Activated naive CD4-positive, alpha-beta T cell treated with anti-CD3 and anti-CD28 coated beads, Interleukin-2, amount 50 U/mL, for 24 hours (primary cell): Measurements from ENCODE around the gene NEU2.

Source experiments
- H3K27ac Mint-ChIP-seq: one replicate; pipeline ENCODE4 v1.8.0; 2021; ENCODE audit warnings: mild to moderate bottlenecking, mixed read lengths
- H3K27me3 Mint-ChIP-seq: one replicate; pipeline ENCODE4 v1.8.0; 2021; ENCODE audit warnings: mixed read lengths
- H3K36me3 Mint-ChIP-seq: one replicate; pipeline ENCODE4 v1.8.0; 2021; ENCODE audit warnings: mixed read lengths
- H3K4me1 Mint-ChIP-seq: one replicate; pipeline ENCODE4 v1.8.0; 2021; ENCODE audit warnings: mixed read lengths
- H3K4me3 Mint-ChIP-seq: one replicate; pipeline ENCODE4 v1.8.0; 2021; ENCODE audit warnings: mild to moderate bottlenecking, mixed read lengths
- H3K9me3 Mint-ChIP-seq: one replicate; pipeline ENCODE4 v1.8.0; 2021; ENCODE audit warnings: mixed read lengths

The NEU2 gene

DNA sequence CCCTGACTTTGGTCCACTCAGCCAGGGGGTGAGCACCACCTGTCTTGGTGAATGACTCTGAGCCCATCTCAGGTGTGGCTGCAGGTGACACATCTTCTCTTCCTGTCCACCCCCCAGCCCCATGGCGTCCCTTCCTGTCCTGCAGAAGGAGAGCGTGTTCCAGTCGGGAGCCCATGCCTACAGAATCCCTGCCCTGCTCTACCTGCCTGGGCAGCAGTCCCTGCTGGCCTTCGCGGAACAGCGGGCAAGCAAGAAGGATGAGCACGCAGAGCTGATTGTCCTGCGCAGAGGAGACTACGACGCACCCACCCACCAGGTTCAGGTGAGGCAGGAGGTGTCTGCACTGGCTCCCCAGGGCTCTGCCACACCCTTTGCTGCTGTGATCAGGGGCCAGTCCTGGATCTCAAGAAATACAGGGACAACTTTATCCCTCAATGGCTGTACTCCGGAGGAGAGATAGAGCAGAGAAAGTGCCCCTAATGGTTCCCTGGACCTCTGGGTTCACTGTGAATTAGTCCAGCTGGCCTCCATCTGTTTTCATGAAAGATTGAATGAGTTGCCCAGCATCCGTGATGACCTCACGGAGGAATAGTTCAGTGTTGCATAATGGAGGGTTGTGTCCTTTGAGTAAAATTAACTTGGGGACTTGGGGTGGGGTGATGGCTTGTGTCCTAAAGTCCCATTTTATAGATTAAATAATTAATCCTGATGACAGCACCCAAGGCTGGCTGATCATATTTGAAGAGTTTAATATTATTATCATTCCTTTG, at the start of gene NEU2:
Gene NEU2 (plus strand): TSS at position 122 of the 770 bp plus-strand sequence. CDS start 0 bp downstream, at position 122.
- no peak within 1 kb of the TSS for H3K27ac Mint-ChIP-seq
- no peaks in the 10 kb centered on the region for H3K36me3 Mint-ChIP-seq
- peaks cover 3% of the 10 kb centered on the region for H3K4me1 Mint-ChIP-seq
- H3K27me3 Mint-ChIP-seq, result no peaks in the 10 kb centered on the region
- H3K4me3 Mint-ChIP-seq, result no peak within 1 kb of the TSS
- H3K9me3 Mint-ChIP-seq, result no peaks in the 10 kb centered on the region

GRCh38 chr2:232982926-232983668, 49.4 kb upstream of the NEU2 start:
- H3K27ac Mint-ChIP-seq, result no peak overlapping the region
- H3K36me3 Mint-ChIP-seq, result peaks cover 6% of the 10 kb centered on the region
- H3K9me3 Mint-ChIP-seq, result peaks cover 10% of the 10 kb centered on the region
- peaks cover 4% of the 10 kb centered on the region for H3K27me3 Mint-ChIP-seq
- no peak overlapping the region for H3K4me3 Mint-ChIP-seq
- H3K4me1 Mint-ChIP-seq, result peaks cover 3% of the 10 kb centered on the region

DNA sequence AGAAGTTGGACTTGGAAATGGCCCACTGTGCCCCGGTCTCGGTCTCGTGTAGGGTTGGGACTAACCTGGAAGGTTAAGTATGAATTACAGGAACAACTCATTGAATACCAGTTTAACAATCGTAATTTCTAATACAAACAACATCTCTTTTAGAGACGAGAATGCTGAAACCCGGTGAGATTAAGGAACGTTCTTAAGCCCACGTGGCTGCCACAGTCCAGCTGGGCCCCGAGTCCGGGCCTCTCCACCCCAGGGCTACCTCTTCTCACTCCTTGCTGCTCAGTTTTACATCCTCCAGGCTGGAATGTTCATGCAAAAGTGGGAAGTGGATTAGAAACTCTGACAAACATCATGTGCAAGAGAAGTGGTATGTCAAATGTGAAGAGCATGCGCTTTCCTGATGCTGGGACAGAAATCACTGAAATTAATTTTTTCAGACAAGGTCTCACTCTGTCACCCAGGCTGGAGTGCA, 48.8 kb upstream of the NEU2 start:
- Mint-ChIP-seq H3K27ac (no peak overlapping the region), H3K4me1 (peaks cover 3% of the 10 kb centered on the region), H3K36me3 (peaks cover 6% of the 10 kb centered on the region), H3K4me3 (no peak overlapping the region), H3K27me3 (peaks cover 4% of the 10 kb centered on the region), H3K9me3 (peaks cover 10% of the 10 kb centered on the region)

DNA sequence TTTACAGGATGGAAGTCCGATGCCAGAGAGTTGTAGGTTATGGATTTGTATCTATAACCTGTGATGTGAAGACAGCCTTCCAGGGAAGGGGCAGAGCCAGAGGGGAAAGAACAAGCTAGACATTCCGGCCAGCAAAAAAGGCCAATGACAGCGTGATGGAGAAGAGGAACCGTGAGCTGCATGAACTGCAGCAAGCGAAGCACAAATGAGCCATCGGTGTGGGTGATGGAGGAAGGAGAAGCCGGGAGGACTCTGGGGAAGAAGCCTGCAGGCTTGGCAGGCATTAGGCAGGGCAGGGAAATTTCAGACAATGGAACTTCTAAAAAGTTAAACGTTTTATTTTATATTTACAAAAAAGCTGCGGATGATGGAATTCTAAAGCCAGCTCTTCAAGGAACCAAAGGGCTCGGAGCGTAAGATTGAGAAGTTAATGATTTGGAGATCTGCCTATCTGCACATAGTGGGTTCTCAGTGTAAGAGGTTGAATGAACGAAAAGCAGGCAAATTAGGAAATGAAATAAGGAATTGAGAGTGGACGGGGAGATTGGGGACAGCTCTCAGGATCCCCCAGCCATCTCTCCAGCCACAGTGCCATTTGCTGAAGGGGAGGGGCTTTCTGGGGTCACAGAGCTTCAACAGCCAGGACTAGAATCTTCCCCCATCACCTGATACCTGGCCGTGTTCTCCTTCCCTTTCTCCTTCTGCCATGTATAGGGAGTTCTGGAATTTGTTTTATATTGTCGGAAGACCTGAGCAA, 47.8 kb upstream of the NEU2 start:
- Mint-ChIP-seq H3K27me3 (peaks cover 4% of the 10 kb centered on the region), H3K36me3 (peaks cover 6% of the 10 kb centered on the region), H3K4me3 (no peak overlapping the region), H3K4me1 (peaks cover 3% of the 10 kb centered on the region), H3K27ac (no peak overlapping the region), H3K9me3 (peaks cover 10% of the 10 kb centered on the region)

DNA sequence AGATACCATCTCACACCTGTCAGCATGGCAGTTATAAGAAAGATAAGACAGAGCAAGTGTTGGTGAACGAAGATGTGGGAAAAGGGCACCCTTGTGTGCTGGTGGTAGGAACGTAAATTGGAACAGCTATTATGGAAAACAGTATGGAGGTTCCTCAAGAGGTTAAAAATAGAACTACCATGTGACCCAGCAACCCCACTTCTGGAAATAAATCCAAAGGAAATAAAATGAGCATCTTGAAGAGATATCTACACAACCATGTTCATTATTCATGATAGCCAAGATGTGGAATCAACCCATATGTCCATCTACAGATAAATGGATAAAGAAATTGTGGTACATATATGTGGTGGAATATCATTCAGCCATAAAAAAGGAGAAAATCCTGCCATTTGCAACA, 46.3 kb upstream of the NEU2 start:
- Mint-ChIP-seq H3K36me3 (peaks cover 6% of the 10 kb centered on the region), H3K27me3 (peaks cover 4% of the 10 kb centered on the region), H3K9me3 (peaks cover 10% of the 10 kb centered on the region), H3K27ac (no peak overlapping the region), H3K4me3 (no peak overlapping the region), H3K4me1 (no peaks in the 10 kb centered on the region)

- H3K9me3 Mint-ChIP-seq, result no peaks in the 10 kb centered on the region
- H3K27ac Mint-ChIP-seq, result no peak overlapping the region
- H3K27me3 Mint-ChIP-seq, result peaks cover 2% of the 10 kb centered on the region
- no peaks in the 10 kb centered on the region for H3K36me3 Mint-ChIP-seq
- no peak overlapping the region for H3K4me3 Mint-ChIP-seq
- no peaks in the 10 kb centered on the region for H3K4me1 Mint-ChIP-seq
These were observed 39.1 kb upstream of the NEU2 start for GRCh38 chr2:232993231-232993821.

DNA sequence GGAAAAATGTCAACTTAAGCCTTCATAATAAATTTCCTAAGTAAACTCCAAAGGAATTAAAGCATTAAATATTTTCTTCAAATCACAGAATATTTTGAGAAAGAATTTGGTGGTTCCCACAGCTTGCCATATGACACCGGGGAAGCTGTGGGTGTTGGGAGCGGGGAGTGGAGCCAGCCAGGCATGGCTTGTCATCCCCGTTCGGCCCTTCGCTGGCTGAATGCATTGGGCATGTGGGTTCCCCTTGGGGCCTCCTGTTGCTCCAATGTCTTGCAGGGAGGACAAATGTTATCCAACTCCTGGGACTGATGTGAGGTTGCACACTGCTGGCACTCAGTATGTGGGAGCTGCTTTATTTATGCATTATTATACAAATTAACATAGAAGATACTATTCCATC, 38.0 kb upstream of the NEU2 start:
- Mint-ChIP-seq H3K36me3 (no peaks in the 10 kb centered on the region), H3K4me1 (no peaks in the 10 kb centered on the region), H3K27me3 (peaks cover 2% of the 10 kb centered on the region), H3K4me3 (no peak overlapping the region), H3K27ac (no peak overlapping the region), H3K9me3 (no peaks in the 10 kb centered on the region)

- Mint-ChIP-seq H3K4me1 (no peaks in the 10 kb centered on the region), H3K4me3 (no peak overlapping the region), H3K36me3 (no peaks in the 10 kb centered on the region), H3K9me3 (no peaks in the 10 kb centered on the region), H3K27ac (no peak overlapping the region), H3K27me3 (no peaks in the 10 kb centered on the region)
These were observed 34.5 kb upstream of the NEU2 start for GRCh38 chr2:232997749-232998665.

GRCh38 chr2:232998666-232998985, 33.8 kb upstream of the NEU2 start:
- no peaks in the 10 kb centered on the region for H3K36me3 Mint-ChIP-seq
- no peak overlapping the region for H3K4me3 Mint-ChIP-seq
- H3K27ac Mint-ChIP-seq, result no peak overlapping the region
- no peaks in the 10 kb centered on the region for H3K9me3 Mint-ChIP-seq
- H3K27me3 Mint-ChIP-seq, result no peaks in the 10 kb centered on the region
- no peaks in the 10 kb centered on the region for H3K4me1 Mint-ChIP-seq

DNA sequence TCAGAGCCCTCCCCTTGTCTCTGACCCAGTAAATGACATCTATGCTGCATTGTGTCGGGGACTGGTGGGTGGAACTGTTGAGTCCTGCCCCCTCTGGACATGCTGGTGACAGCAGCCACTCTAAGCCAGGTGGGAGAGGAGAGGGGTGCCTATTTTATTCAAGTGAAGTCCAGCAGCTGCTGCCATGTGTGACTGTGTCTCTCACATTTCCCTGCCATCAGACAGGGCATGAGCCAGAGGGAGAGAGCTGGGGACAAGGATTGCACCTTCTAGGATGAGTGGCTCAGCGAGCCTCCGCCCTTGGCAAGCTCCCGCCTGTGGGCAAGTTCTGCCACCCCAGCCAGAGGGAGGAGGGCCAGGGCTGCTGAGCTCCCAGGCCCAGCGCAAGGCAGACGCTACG, 33.1 kb upstream of the NEU2 start:
- Mint-ChIP-seq H3K4me3 (no peak overlapping the region), H3K36me3 (no peaks in the 10 kb centered on the region), H3K9me3 (no peaks in the 10 kb centered on the region), H3K4me1 (no peaks in the 10 kb centered on the region), H3K27me3 (no peaks in the 10 kb centered on the region), H3K27ac (no peak overlapping the region)

- Mint-ChIP-seq H3K27ac (no peak overlapping the region), H3K9me3 (no peaks in the 10 kb centered on the region), H3K4me3 (no peak overlapping the region), H3K4me1 (no peaks in the 10 kb centered on the region), H3K27me3 (no peaks in the 10 kb centered on the region), H3K36me3 (no peaks in the 10 kb centered on the region)
These were observed 31.4 kb upstream of the NEU2 start for GRCh38 chr2:233000886-233001750.

DNA sequence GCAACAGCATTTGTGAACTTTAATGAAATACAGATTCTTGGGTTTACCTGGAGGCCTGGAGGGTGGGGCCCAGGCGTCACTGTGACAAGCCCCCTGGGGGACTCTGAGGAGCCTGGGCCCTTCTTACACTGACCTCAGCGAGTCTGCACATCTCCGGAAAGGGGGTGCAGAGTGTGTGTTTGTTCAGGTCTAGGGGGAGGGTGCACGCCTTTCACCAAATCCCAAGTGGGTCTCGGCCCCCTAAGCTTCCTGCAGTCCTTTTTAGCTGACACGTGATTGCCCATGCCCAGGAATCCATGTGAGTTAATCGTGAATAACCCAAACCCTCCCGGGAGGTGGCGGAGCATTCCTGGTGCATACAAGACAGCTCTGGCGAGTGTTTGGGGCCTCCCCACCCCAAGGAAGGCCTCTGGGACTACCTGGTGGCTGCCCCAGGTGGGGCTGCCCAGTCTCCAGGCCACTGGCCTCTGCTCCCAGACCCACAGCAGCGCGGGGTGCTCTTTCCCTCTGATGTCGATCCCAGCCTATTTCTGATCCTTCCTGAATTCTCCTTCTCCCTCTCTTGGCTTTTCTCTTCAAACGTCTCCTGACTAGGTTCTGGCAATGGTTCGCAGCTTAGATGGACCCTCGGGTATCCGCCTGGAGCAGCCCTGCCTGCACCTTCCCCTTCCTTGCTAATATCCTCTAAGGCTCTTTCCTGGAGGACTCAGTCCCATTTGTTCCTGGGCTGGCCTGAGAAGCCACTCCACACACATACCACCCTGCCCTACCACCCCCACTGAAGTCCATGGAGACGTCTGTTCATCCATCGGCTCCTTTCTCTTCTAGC, 29.4 kb upstream of the NEU2 start:
- no peak overlapping the region for H3K27ac Mint-ChIP-seq
- no peaks in the 10 kb centered on the region for H3K4me1 Mint-ChIP-seq
- no peak overlapping the region for H3K4me3 Mint-ChIP-seq
- no peaks in the 10 kb centered on the region for H3K9me3 Mint-ChIP-seq
- H3K27me3 Mint-ChIP-seq, result no peaks in the 10 kb centered on the region
- no peaks in the 10 kb centered on the region for H3K36me3 Mint-ChIP-seq
